GM18517 (cell line): ENCODE data around the gene GFRAL.
"Not testable (repeated sequence)": the region's sequence is repeated elsewhere in the genome, so short reads cannot be mapped to it uniquely, and the experiment has no call there.

Experiments used
- ATAC-seq: cut with Tn5 transposase; IDR thresholded peaks from one replicate; pipeline ENCODE4 v1.9.1; 2021; ENCODE audit warnings: mild to moderate bottlenecking, moderate library complexity; ENCODE audit not compliant: unreplicated experiment

The GFRAL gene, protein sequence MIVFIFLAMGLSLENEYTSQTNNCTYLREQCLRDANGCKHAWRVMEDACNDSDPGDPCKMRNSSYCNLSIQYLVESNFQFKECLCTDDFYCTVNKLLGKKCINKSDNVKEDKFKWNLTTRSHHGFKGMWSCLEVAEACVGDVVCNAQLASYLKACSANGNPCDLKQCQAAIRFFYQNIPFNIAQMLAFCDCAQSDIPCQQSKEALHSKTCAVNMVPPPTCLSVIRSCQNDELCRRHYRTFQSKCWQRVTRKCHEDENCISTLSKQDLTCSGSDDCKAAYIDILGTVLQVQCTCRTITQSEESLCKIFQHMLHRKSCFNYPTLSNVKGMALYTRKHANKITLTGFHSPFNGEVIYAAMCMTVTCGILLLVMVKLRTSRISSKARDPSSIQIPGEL

DNA sequence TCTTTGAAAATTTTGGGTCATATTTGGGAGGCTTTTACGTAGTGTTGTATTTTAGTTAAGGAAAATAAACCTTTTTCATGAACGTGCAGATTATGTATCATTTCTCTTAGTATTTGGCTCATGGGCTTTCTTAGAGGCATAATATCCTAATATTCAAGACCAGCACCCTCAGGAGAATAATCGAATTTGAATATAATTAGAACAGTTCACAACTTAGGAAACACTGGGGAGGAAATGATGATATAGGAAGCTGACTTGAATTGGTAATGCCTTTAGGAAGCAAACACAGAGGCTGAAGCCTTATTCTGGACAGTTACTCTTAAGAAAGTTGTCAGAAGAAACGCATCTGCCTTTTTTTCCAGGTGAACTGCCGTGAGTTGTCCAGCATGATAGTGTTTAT is at the start of gene GFRAL:
GFRAL (plus strand) TSS at position 301 of the 400 bp plus-strand sequence; CDS start at position 387, 86 bp downstream.
- ATAC-seq, result no peak

DNA sequence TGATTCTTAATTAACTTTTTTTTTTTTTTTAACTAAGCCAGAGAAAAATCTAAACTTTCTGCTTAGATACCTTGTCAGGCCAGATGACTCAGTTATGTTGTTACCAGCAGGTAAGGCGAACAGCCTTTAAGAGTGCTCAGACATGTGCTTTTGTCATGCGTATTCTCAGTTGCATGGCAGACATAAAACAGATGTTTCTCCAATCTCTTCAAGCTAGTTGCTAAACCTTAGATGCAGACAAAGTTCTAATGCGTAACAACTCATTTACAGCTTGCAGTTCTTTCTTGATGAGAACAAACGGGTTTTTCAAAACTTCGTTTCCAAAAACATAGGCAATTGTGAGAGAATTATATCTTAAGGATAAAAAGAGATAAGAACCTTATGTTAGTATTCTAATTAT is 49.6 kb upstream of the GFRAL start:
- no peak for ATAC-seq

DNA sequence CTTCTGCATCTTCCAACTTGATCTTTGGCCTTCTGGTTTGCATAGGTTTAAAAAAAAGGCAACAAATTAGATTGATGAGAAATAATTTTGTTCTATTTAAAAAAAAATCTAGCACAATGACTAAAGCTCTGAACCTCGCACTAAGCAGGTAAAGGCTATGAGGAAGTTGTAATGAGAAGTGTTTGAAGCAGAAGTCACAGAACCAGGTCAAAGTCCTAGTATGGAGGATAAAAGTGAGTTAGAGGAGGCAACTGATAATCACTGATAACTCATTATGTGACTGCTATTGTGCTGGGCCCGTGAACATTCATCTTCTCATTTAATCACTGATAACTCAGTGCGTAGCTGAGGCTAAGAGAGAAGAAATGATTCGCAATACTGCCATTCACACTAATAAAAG is 46.1 kb upstream of the GFRAL start:
- ATAC-seq, result no peak

DNA sequence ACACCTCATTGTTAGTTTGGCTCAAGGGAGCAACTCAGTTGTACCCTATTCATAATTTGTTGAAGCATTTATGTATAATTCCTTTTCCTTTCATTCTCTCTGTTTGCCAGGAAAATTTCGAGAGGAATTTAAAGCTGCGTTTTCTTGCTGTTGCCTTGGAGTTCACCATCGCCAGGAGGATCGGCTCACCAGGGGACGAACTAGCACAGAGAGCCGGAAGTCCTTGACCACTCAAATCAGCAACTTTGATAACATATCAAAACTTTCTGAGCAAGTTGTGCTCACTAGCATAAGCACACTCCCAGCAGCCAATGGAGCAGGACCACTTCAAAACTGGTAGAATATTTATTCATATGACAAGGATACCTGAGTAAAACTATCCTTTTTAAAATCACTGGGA is 45.2 kb upstream of the GFRAL start:
- no peak for ATAC-seq

DNA sequence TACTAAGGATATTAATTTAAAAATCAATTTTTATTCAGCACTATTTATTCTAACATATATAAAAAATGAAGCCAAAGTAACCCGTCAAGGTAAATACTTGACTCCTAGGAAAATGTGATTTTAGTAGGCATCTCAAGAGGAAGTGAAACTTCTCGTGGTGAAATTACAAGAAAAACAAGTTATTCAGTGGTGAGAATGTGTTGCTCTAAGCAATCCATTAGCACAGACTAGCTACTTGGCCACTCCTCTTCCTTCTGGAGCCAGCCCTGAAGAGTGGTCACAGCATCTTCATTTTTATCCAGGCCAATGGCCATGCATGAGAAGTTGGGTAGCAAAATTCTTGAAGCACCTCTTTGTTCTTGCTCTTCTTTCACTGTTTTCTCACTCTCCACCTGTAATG is 40.4 kb upstream of the GFRAL start:
- ATAC-seq, result no peak

DNA sequence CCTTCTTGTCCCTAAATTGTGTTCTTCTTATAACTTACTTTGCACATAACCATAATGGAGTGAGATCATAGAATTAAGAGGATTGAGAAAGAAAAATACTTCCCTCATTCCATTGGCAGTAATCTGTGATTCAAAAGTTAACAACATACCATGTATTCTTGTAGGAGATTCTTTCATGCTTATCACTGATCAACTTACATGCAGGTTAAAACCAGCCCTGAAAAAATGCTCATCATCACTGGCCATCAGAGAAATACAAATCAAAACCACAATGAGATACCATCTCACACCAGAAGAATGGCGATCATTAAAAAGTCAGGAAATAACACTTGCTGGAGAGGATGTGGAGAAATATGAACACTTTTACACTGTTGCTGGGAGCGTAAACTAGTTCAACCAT is 36.5 kb upstream of the GFRAL start:
- no peak for ATAC-seq

DNA sequence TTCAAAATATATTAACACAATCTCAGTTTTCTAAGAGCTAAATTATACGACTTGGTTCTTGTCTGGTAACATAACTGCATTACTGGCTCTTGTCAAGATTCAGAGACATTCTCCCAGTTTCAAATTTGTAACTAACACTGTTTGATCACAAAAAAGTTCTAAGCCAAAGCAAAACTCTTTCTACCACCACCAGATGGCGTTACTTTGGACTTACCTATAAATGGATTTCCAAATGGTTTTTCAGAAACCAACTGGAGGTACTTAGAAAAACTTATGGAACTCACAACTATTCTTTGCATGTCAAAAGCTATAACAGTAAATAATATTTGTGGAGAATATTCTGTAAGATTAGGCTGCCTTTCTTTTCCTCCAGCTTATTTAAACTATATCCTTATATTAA is 34.2 kb upstream of the GFRAL start:
- ATAC-seq, result no peak

DNA sequence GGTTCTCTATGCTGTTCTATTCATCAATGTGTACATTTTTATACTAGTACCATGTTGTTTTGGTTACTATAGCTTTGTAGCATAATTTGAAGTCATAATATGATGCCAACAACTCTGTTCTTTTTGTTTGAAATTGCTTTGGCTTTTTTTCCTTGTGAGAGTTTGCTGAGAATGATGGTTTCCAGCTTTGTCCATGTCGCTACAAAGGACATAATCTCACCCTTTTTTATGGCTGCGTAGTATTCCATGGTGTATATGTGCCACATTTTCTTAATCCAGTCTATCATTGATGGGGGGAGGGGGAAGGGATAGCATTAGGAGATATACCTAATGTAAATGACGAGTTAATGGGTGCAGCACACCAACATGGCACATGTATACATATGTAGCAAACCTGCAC is 30.1 kb upstream of the GFRAL start:
- not testable (repeated sequence) for ATAC-seq

DNA sequence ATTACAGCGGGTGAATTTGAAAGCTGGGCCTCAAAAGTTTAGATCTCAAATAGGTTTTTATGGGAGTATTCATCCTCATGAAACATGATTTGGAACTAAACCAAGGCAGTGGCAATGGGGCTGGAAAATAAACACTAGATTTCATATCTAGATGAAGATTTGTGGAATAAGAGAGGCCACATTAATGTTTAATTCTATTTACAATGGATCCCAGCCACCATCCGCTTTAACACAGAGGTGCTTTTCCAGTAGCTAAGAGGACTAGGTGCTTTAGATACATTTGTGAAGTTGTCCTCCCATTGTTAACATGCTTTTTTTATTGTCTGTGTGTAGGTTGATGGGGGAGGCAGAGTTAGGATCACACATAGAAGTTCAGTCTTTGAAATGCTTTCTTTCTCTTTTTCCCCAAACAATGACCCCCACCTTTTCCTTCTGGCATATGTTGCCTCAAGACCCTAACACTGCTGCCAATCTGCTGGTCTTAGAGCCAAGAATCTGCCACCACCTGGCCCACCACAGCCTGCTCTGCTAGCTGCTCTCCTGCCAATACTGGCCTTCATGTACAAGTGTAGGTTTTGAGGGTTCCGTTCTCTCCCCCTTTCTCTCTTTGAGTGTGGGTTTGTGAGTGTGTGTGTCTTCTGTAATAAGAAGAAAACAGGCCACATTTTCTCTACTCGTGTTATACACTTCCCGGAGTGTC is 27.8 kb upstream of the GFRAL start:
- no peak for ATAC-seq

DNA sequence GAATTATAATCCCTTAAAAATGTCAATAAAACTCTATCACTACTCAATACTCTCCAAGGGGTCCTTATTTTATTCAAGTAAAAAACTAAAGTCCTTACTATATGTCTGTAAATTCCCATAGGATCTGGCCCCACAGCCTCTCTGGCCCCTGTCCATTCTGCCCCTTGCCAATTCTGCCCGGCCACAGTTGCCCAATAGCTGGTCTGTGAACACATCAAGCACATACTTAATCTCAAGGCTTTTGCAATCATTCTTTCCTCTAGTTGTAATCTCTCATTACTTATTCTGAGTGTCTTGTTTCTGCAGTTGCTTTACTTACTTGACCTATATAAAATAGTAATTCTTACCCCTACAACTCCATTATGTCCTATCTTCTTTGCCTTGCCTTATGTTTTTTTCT is 22.5 kb upstream of the GFRAL start:
- no peak for ATAC-seq

DNA sequence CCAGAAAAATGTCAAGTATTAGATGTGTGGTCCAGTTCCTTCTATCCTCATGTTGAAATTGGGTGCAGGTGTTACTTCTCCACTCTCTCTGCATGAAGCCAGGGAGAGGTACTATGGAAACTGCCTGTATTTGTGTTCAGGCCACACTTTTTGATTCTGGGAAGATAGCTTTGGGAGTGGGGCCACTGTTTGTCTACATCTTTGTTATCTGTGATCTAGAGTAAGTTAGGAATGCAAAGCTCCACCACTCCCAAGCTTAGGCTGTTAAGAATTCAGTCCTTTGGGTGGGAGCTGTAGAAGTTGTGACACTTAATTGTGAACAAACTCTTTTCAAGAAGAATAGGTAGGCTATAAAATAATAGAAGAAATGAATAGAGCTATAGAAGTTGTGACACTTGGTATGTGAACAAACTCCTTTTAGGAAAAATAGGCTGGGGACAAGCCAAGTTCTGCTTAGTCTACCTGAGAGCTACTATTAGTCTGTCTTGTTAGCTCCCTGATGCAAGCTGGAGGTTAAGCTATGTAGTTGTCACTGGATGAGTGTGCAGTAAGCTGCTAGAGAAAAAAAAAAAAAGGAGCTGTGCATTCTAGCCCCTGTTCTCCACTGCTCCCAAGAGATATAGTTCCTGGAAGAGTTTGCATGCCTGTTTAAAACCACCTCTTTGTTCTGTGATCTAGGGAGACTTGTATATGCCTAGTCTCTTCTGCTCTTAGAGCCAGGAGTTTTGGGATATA is 7.1 kb upstream of the GFRAL start:
- ATAC-seq, result no peak

DNA sequence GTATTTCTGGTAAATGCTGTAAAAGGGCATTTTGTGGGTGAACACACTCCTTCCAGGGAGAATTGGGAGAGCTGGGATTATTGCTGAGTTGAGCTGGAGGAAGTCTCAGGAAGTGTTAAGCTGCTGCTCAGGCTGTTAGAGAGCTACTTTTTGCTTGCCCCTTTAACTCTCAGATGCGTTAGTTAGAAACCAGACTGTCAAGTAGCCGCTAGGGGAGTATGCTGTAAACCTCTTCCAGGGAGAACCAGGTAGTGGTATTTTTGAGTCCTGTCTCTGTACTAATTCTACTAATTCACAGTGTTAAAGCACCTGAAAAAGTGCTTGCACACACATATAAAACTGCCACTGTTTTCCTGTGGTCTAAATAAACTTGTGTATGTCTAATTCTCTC is 6.6 kb upstream of the GFRAL start:
- no peak for ATAC-seq

DNA sequence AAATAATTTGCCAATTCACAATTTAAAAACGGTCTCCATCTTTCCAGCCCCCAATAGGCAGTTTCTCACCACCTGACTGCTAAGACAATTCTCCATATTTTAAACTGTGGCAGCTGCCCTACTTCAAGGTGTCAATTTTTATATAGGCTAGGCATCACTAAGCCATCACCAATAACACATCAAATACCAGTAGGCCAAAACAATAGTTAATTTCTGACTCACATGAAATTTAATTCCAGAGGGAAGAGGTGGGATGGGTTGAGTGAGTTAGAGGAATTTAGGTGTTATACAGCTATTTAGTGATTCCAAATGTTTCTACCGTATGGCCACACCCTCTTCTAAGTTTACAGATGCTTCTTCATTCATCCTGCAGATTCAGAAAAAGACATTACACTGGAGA is 49.9 kb downstream of the GFRAL start:
- ATAC-seq, result no peak

DNA sequence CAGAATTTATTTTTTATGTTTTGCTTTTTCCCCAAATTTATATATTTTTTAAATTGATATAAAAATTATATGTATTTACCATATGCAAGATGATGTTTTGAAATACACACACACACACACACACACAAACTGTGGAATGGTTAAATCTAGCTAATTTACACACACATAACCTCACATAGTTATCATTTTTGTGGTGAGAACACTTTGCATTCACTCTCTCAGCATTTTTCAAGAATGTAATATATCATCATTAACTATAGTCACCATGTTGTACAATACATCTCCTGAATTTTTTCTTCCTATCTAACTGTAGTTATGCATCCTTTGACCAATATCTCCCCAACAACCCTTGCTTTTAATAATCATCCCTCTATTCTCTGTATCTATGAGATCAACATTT is 52.2 kb downstream of the GFRAL start:
- no peak for ATAC-seq

DNA sequence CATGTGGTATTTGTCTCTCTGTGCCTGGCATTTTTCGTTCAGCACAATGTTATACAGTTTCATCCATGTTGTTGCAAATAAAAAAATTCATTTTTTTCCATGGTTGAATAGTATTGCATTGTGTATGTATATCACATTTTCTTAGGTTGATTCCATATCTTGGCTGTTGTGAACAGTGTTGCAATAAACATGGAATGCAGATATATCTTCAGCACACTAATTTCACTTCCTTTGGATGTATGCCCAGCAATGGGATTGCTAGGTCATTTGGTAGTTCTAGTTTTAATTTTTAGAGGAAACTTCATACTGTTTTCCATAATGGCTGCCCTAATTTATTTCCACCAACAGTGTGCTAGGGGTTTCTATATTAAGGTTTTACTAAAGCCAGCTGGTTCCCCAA is 52.6 kb downstream of the GFRAL start:
- no peak for ATAC-seq

DNA sequence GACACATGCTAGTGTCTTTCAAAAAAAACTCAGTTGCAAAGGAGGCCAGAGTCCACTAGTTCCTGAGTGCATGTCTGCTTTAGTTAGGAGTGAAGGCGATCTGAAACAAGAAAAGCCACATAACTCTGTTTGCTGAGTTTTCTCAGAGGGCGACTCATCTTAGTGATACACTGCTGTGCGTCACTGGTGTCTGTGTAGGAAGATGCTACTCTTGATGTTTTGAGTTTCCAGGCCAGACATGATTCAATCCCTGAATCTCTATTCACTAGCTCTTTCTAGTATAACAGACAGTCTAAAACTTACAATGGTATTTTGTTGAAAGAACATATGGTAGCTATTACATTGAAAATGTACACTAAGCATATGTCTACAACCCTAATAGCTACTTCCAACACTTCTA is 60.9 kb downstream of the GFRAL start:
- no peak for ATAC-seq

DNA sequence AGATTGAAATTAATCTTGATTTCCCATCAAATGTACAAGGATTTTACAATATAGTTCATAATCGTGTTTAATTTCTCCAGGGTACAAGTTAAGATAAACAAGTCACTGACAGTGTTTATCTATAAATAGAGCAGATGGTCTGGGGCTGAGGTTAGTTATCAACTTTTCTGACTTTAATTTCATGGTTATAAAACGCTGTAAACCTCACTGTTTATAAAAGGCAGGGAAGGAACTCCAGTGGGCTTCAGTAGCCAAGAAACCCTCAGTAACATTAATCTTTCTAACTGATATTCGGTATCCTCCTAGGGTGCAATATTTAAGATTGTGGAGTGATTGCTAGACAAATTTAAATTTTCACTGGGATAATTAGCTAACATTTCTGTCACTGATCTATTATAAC is 68.6 kb downstream of the GFRAL start:
- ATAC-seq, result no peak

DNA sequence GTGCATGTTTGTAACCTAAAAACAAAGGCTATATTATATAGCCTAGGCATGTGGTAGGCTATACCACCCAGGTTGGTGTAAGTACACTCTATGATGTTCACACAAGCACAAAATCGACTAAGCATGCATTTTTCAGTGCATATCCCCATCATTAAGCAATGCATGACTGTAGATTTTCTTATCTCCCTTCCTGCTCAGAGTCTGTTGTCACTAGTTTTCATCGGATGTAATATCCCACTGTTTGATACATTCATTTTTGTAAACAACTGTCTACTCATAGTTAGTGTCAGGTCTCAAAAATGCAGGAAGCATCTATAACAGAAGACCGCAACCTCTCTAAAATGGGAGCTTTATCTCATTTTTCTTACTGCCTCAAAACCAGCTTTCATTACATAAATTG is 70.7 kb downstream of the GFRAL start:
- no peak for ATAC-seq

DNA sequence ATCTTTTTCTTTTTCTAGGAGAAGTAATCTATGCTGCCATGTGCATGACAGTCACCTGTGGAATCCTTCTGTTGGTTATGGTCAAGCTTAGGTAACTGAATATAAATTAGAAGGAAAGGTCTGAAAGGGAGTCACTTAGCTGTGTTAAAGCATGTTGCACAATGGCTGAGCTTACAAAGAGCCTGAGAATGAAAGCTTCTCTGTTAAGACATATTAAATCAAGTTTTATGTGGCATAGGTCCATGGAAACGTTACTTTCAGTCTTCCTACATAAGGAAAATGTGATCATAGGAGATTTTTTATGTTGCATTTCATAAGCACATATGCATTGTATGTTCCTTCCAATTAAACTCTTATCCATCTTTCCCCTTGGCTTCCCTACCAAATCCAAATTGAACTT is 72.1 kb downstream of the GFRAL start:
- ATAC-seq, result no peak

DNA sequence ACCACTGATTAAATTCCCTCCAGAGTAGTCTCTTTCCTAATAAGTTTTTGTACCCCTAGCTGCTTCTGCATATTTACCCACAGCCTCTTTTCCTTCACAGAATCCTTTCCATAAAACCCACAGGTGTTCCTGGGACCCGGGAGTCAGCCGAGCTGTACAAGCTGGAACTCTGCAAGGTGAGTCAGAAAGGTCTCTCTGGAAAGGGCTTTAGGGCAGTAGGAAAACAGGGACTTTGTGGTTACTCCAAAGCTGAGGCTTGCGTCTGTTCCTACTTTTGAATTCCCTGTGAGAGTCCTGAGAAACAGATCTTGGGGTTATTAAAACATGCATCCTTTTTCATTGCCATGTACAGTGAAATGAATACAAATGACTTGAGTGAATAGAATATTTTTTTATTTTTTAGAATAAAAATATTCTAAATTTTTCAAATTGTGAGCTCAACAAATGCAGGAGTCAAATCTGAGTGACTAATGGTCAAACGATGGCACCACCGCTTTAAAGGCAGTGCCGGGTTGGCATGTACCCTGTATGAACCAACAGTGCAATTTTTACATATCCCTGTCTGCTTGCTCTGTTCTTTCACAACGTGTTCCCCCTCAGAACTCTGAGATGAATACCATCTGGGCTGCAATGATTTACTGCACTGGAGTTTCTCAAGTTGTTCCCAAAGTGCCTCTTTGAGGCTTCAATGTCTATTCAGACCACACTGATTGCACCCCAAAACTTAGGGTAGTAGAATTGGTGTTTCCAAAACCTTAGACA is 78.4 kb downstream of the GFRAL start:
- no peak for ATAC-seq

DNA sequence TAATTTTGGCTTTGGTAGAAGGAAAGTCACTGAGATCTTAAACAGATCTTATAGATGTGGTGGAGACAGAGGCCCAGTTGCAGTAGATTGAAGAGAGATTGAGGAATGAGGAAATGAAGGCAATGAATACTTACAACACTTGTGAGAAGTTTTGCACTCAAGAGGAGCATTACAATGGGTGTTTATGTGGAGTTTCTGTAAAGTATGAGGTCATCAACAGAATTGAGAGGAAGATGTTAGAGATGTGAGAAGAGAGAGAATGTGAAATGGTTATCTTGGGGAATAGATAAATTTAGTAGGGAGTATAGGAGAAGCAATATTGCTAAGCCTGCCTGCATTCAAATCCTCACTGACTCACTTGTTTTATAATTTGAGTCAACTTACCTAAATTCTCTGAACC is 83.4 kb downstream of the GFRAL start:
- no peak for ATAC-seq
